ENCODE measurements around the gene GATAD2A. TPM values are rescaled to one million over a fixed set of nuclear protein-coding genes. Genes with fewer than 3 reads are reported as not detected.

GATAD2A gene
- total RNA-seq, 1 donor from 2014 or later: 304 TPM

DNA sequence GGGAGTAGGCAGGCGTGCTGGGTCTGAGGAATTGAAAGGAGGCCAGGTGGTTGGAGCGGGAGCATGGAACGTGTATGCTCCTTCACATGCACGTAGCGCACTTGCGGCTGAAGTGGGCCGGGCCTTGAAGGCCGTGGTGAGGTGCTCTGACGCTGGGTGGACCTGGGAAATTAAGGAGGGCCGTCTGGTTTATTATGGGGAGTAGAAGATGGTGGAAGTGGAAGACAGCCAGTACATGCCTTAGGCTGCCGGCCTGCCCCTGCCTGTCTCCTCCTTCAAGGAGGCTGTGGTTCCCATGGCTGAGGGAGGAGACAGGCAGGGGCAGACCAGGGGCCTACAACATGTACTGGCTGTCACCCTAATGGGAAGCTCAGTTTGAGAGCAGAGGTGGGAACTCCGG is 23.9 kb downstream of the GATAD2A start:
- DNase-seq (ENCODE audit: low read depth): no peak
- TF ChIP-seq, protein P1, sequence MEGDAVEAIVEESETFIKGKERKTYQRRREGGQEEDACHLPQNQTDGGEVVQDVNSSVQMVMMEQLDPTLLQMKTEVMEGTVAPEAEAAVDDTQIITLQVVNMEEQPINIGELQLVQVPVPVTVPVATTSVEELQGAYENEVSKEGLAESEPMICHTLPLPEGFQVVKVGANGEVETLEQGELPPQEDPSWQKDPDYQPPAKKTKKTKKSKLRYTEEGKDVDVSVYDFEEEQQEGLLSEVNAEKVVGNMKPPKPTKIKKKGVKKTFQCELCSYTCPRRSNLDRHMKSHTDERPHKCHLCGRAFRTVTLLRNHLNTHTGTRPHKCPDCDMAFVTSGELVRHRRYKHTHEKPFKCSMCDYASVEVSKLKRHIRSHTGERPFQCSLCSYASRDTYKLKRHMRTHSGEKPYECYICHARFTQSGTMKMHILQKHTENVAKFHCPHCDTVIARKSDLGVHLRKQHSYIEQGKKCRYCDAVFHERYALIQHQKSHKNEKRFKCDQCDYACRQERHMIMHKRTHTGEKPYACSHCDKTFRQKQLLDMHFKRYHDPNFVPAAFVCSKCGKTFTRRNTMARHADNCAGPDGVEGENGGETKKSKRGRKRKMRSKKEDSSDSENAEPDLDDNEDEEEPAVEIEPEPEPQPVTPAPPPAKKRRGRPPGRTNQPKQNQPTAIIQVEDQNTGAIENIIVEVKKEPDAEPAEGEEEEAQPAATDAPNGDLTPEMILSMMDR (IDR thresholded peaks at IDR 0.05; ENCODE audit: insufficient read depth, low read length, poor library complexity, severe bottlenecking): no peak

DNA sequence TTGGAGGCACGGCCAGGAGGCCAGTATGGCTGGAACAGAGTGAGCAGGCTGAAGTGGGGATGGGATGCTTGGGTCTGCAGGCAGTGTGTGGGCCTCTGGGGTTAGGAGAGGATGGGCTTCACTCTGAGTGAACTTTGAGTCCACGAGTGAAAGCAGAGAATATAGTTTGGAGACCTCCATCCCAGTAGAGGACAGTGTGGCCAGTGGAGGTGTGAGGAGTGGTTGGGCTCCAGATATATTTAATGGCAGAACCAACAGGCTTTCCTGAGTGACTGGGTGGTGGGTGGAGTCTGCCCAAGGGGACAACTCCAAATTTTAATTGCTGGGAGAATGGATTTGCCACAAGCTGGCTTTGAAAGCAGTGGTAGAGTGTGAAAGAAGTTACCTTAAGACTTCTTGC is 27.3 kb downstream of the GATAD2A start:
- TF ChIP-seq, protein P1 (IDR thresholded peaks at IDR 0.05; ENCODE audit: insufficient read depth, low read length, poor library complexity, severe bottlenecking): no peak
- no peak for DNase-seq (ENCODE audit: low read depth)
- no peaks in the 10 kb centered on the region for H3K36me3 ChIP-seq (ENCODE audit: control insufficient read depth, insufficient read depth, low read length)
- no peak overlapping the region for H3K4me3 ChIP-seq (ENCODE audit: low read depth, low read length)
- H3K27me3 ChIP-seq (ENCODE audit: control insufficient read depth, insufficient read depth, low read length): no peaks in the 10 kb centered on the region

More for the DNA sequence above, 23.9 kb downstream of the GATAD2A start:
- Histone ChIP-seq H3K27me3 (ENCODE audit: control insufficient read depth, insufficient read depth, low read length) (no peaks in the 10 kb centered on the region), H3K4me3 (ENCODE audit: low read depth, low read length) (no peak overlapping the region), H3K36me3 (ENCODE audit: control insufficient read depth, insufficient read depth, low read length) (no peaks in the 10 kb centered on the region)

DNA sequence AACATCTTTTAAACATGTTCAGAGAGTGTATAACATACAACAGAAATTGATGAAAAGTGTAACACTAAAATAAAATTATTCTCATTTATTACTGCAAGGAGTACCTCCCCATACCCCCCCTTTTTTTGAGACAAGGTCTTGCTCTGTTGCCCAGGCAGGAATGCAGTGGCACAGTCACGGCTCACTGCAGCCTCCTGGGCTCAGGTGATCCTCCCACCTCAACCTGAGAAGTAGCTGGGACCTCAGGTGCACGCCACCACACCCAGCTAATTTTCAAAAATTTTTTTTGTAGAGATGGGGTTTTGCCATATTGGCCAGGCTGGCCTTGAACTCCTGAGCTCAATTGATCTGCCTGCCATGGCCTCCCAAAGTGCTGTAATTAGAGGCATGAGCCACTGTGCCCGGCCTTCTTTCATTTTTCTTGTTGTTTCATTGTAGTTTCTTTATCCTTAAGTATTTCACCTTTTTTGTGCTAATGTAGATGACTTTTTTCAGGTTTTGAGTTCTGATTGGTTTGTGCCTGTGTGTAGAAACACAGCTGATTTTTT is 28.3 kb downstream of the GATAD2A start:
- Histone ChIP-seq H3K4me3 (ENCODE audit: low read depth, low read length) (no peak overlapping the region), H3K36me3 (ENCODE audit: control insufficient read depth, insufficient read depth, low read length) (no peaks in the 10 kb centered on the region), H3K27me3 (ENCODE audit: control insufficient read depth, insufficient read depth, low read length) (no peaks in the 10 kb centered on the region)
- TF ChIP-seq, protein P1 (IDR thresholded peaks at IDR 0.05; ENCODE audit: insufficient read depth, low read length, poor library complexity, severe bottlenecking): no peak
- no peak for DNase-seq (ENCODE audit: low read depth)

DNA sequence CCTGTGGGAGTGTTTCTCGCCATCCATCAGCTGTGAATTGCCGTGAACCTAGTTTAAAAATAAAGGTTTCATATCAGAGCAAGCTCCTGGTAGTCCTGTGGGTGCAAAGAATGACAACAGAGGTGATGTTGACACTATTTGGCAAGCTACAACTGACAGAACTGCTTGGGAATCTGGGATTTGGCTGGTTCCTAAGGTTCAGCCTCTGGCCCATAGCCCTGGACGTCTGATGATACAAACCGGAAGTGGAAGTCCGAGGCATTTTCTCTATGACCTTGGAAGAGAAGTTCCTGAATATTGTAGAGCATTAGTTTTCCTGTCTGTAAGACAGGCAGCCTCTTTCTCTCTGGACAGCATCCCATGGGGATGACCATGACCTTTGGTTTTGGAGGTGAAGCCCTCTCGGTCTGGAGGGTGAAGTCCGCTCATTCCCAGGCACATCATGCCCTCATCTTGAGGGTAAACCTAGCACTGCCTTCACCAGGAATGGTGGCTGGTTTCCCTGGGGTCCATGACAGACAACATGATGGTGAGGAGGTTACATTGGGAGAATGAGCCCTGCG is 29.1 kb downstream of the GATAD2A start:
- Histone ChIP-seq H3K27me3 (ENCODE audit: control insufficient read depth, insufficient read depth, low read length) (no peaks in the 10 kb centered on the region), H3K4me3 (ENCODE audit: low read depth, low read length) (no peak overlapping the region), H3K36me3 (ENCODE audit: control insufficient read depth, insufficient read depth, low read length) (no peaks in the 10 kb centered on the region)
- TF ChIP-seq, protein P1 (IDR thresholded peaks at IDR 0.05; ENCODE audit: insufficient read depth, low read length, poor library complexity, severe bottlenecking): no peak
- DNase-seq (ENCODE audit: low read depth): no peak

DNA sequence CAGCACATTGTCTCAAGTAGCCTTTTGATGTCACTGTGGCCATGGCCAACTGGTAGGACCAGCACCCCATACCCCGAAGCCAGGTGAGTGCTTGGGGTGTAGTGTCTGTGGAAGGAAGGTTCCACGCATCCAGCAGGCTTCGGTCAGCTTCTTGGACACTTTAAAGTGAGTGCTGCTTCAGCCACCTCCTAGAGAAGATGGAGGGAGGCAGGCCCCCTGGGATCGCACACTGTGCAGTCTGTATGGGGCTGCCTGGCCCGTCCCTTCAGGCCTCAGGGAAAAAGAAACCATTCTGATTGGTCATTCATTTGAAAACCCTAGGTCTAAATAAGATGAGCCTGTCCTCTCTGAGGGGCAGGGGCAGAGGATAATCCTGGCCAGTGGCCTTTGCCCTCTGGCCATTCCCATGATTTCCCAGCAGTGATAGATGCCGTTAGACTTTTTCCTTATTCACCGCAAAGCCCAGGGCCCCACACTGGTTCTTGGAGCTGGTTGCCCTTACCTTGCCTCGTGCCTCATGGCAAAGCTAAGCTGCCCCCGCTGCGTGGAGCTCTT is 30.7 kb downstream of the GATAD2A start:
- no peak for DNase-seq (ENCODE audit: low read depth)
- no peaks in the 10 kb centered on the region for H3K27me3 ChIP-seq (ENCODE audit: control insufficient read depth, insufficient read depth, low read length)
- TF ChIP-seq, protein P1 (IDR thresholded peaks at IDR 0.05; ENCODE audit: insufficient read depth, low read length, poor library complexity, severe bottlenecking): no peak
- H3K4me3 ChIP-seq (ENCODE audit: low read depth, low read length): no peak overlapping the region
- no peaks in the 10 kb centered on the region for H3K36me3 ChIP-seq (ENCODE audit: control insufficient read depth, insufficient read depth, low read length)

Measured in kidney epithelial cell (primary cell).